Colonic mucosa (tissue), 4 donors: ENCODE results near the gene AMER1. TPM values are rescaled to one million over a fixed set of nuclear protein-coding genes. Genes with fewer than 3 reads are reported as not detected.

Experiments used
- DNase-seq: peaks from one replicate; pipeline ENCODE4 v3.0.0-alpha.2; 2020
- H3K27ac ChIP-seq: fragments of 200-600 bp; one replicate; pipeline ENCODE4 v1.8.0; 2021
- H3K27me3 ChIP-seq: fragments of 200-600 bp; one replicate; pipeline ENCODE4 v1.8.0; 2021
- H3K36me3 ChIP-seq: fragments of 200-600 bp; one replicate; pipeline ENCODE4 v1.8.0; 2021
- H3K4me1 ChIP-seq: fragments of 200-600 bp; one replicate; pipeline ENCODE4 v1.8.0; 2021; ENCODE audit warnings: mild to moderate bottlenecking
- H3K4me3 ChIP-seq: fragments of 200-600 bp; one replicate; pipeline ENCODE4 v1.8.0; 2021
- H3K9ac ChIP-seq, 2 donors: one replicate each; pipeline ENCODE4 v1.7.0; 2013; ENCODE audit warnings: control low read depth in 2 of 2, low read depth in 2 of 2, low read length in 2 of 2
- H3K9me3 ChIP-seq: fragments of 200-600 bp; one replicate; pipeline ENCODE4 v1.8.0; 2021
- CTCF ChIP-seq: fragments of 200-600 bp; IDR thresholded peaks from one replicate; pipeline ENCODE4 v1.8.0; 2022; ENCODE audit warnings: antibody characterized with exemption, mild to moderate bottlenecking
- intact Hi-C: fragments of 100-400 bp; cut with DNase I; formaldehyde crosslinking; loops from one replicate; pipeline ENCODE4 v1.14.1; 2022
- total RNA-seq, 2 donors: library from RNA; stranded (reverse); fragmentation: NEBNext Ultra II Directional in 1 of 2; extraction: Animal tissue kit (Norgen Biotek cat#: 25700) in 1 of 2; gene quantifications; one replicate each; pipeline ENCODE4 v1.2.1, GENCODE V29; 2021
- donor health status: healthy.
- donor health status: DM: no; HTN: no; CAD: no.
- donor health status: DM: no; HTN: no; CAD: no.

Gene AMER1
- total RNA-seq, 2 donors from 2014 or later = 2.7 to 3.2 TPM

- no peaks in the 10 kb centered on the region for H3K36me3 ChIP-seq
- H3K27ac ChIP-seq = peak overlapping the region; percentile 94
- no peak for TF ChIP-seq CTCF
- intact Hi-C loops = no loop called here
- H3K4me1 ChIP-seq = no peaks in the 10 kb centered on the region
- H3K9ac ChIP-seq = peak overlapping the region; percentile 64 to 74
- H3K4me3 ChIP-seq = peak overlapping the region; percentile 56
- DNase-seq = peak; percentile 93
- no peaks in the 10 kb centered on the region for H3K9me3 ChIP-seq
- H3K27me3 ChIP-seq = no peaks in the 10 kb centered on the region
Observed at GRCh38 chrX:64205735-64206501, 410 bp upstream of the AMER1 start.

GRCh38 chrX:64204701-64205440 lies 637 bp downstream of the AMER1 start:
- no peaks in the 10 kb centered on the region for H3K27me3 ChIP-seq
- H3K4me3 ChIP-seq = peak overlapping the region; percentile 56
- H3K36me3 ChIP-seq = no peaks in the 10 kb centered on the region
- TF ChIP-seq CTCF = no peak
- H3K9me3 ChIP-seq = no peaks in the 10 kb centered on the region
- peak overlapping the region; percentile 65 to 74 for H3K9ac ChIP-seq
- DNase-seq = peak; percentile 31
- intact Hi-C loops = no loop called here
- H3K4me1 ChIP-seq = no peaks in the 10 kb centered on the region
- H3K27ac ChIP-seq = peak overlapping the region; percentile 66

- Histone ChIP-seq H3K9me3 (no peaks in the 10 kb centered on the region), H3K9ac (peak overlapping the region; percentile 65 to 74), H3K4me3 (peak overlapping the region; percentile 56), H3K27me3 (no peaks in the 10 kb centered on the region), H3K27ac (peak overlapping the region; percentile 66), H3K4me1 (no peaks in the 10 kb centered on the region), H3K36me3 (no peaks in the 10 kb centered on the region)
- DNase-seq = peak; percentile 19
- TF ChIP-seq CTCF = no peak
- intact Hi-C loops = no loop called here
Observed at GRCh38 chrX:64204252-64204651, 1.3 kb downstream of the AMER1 start.

- no peak for TF ChIP-seq CTCF
- no peak overlapping the region for H3K27ac ChIP-seq
- intact Hi-C loops = no loop called here
- H3K9ac ChIP-seq = no peak overlapping the region
- H3K36me3 ChIP-seq = no peaks in the 10 kb centered on the region
- H3K9me3 ChIP-seq = no peaks in the 10 kb centered on the region
- H3K4me3 ChIP-seq = no peak overlapping the region
- no peaks in the 10 kb centered on the region for H3K27me3 ChIP-seq
- DNase-seq = no peak
- H3K4me1 ChIP-seq = no peaks in the 10 kb centered on the region
Observed at GRCh38 chrX:64202808-64203325, 2.6 kb downstream of the AMER1 start.

- no peak overlapping the region for H3K27ac ChIP-seq
- no peaks in the 10 kb centered on the region for H3K9me3 ChIP-seq
- intact Hi-C loops = no loop called here
- DNase-seq = no peak
- TF ChIP-seq CTCF = no peak
- no peak overlapping the region for H3K9ac ChIP-seq
- H3K4me1 ChIP-seq = no peaks in the 10 kb centered on the region
- no peaks in the 10 kb centered on the region for H3K36me3 ChIP-seq
- no peak overlapping the region for H3K4me3 ChIP-seq
- no peaks in the 10 kb centered on the region for H3K27me3 ChIP-seq
Observed at GRCh38 chrX:64198036-64198435, 7.5 kb downstream of the AMER1 start.
